ENCODE measurements around the gene NLGN1.

Gene NLGN1

GRCh38 chr3:173750591-173750990 is 353.0 kb downstream of the NLGN1 start:
- no peak for DNase-seq (ENCODE audit: low read depth in 2 of 2, low spot score in 1 of 2)

- DNase-seq (ENCODE audit: low read depth in 2 of 2, low spot score in 1 of 2): no peak
These were observed 356.0 kb downstream of the NLGN1 start for GRCh38 chr3:173753593-173753992.

- no peak for DNase-seq (ENCODE audit: low read depth in 2 of 2, low spot score in 1 of 2)
These were observed 357.6 kb downstream of the NLGN1 start for GRCh38 chr3:173755161-173755560.

- no peak for DNase-seq (ENCODE audit: low read depth in 2 of 2, low spot score in 1 of 2)
These were observed 363.6 kb downstream of the NLGN1 start for GRCh38 chr3:173761161-173761560.

GRCh38 chr3:173762501-173762900 is 365.0 kb downstream of the NLGN1 start:
- DNase-seq (ENCODE audit: low read depth in 2 of 2, low spot score in 1 of 2): no peak

GRCh38 chr3:173770011-173770410 is 372.5 kb downstream of the NLGN1 start:
- no peak for DNase-seq (ENCODE audit: low read depth in 2 of 2, low spot score in 1 of 2)

- DNase-seq (ENCODE audit: low read depth in 2 of 2, low spot score in 1 of 2): no peak
These were observed 373.4 kb downstream of the NLGN1 start for GRCh38 chr3:173770796-173771573.

GRCh38 chr3:173773800-173774199 is 376.3 kb downstream of the NLGN1 start:
- DNase-seq (ENCODE audit: low read depth in 2 of 2, low spot score in 1 of 2): no peak

- DNase-seq (ENCODE audit: low read depth in 2 of 2, low spot score in 1 of 2): no peak
These were observed 376.8 kb downstream of the NLGN1 start for GRCh38 chr3:173774294-173774693.

- no peak for DNase-seq (ENCODE audit: low read depth in 2 of 2, low spot score in 1 of 2)
These were observed 380.7 kb downstream of the NLGN1 start for GRCh38 chr3:173778251-173778650.

- DNase-seq (ENCODE audit: low read depth in 2 of 2, low spot score in 1 of 2): no peak
These were observed 382.5 kb downstream of the NLGN1 start for GRCh38 chr3:173780067-173780466.

GRCh38 chr3:173785004-173785403 is 387.5 kb downstream of the NLGN1 start:
- DNase-seq (ENCODE audit: low read depth in 2 of 2, low spot score in 1 of 2): no peak

- DNase-seq (ENCODE audit: low read depth in 2 of 2, low spot score in 1 of 2): no peak
These were observed 392.1 kb downstream of the NLGN1 start for GRCh38 chr3:173789530-173790162.

- DNase-seq (ENCODE audit: low read depth in 2 of 2, low spot score in 1 of 2): no peak
These were observed 396.4 kb downstream of the NLGN1 start for GRCh38 chr3:173793963-173794362.

GRCh38 chr3:173796405-173796804 is 398.9 kb downstream of the NLGN1 start:
- DNase-seq (ENCODE audit: low read depth in 2 of 2, low spot score in 1 of 2): no peak

GRCh38 chr3:173796890-173797289 is 399.3 kb downstream of the NLGN1 start:
- DNase-seq (ENCODE audit: low read depth in 2 of 2, low spot score in 1 of 2): no peak

GRCh38 chr3:173799060-173799816 is 401.7 kb downstream of the NLGN1 start:
- no peak for DNase-seq (ENCODE audit: low read depth in 2 of 2, low spot score in 1 of 2)

GRCh38 chr3:173800154-173800553 is 402.6 kb downstream of the NLGN1 start:
- DNase-seq (ENCODE audit: low read depth in 2 of 2, low spot score in 1 of 2): no peak

- no peak for DNase-seq (ENCODE audit: low read depth in 2 of 2, low spot score in 1 of 2)
These were observed 417.3 kb downstream of the NLGN1 start for GRCh38 chr3:173814809-173815208.

GRCh38 chr3:173819368-173819767 is 421.8 kb downstream of the NLGN1 start:
- no peak for DNase-seq (ENCODE audit: low read depth in 2 of 2, low spot score in 1 of 2)

- DNase-seq (ENCODE audit: low read depth in 2 of 2, low spot score in 1 of 2): no peak
These were observed 426.4 kb downstream of the NLGN1 start for GRCh38 chr3:173823911-173824460.

GRCh38 chr3:173825730-173826129 is 428.2 kb downstream of the NLGN1 start:
- DNase-seq (ENCODE audit: low read depth in 2 of 2, low spot score in 1 of 2): no peak

Measured in stimulated activated CD8-positive, alpha-beta memory T cell treated with anti-CD3 and anti-CD28 coated beads, Interleukin-4, amount 100 ng/mL, for 1 hour (primary cell).